Stimulated activated CD8-positive, alpha-beta memory T cell treated with anti-CD3 and anti-CD28 coated beads, Interleukin-7, amount 100 ng/mL, for 4 hours (primary cell): ENCODE measurements around the gene SLCO2B1.

Experiments
- DNase-seq, 2 donors: peaks; one replicate each; pipeline ENCODE4 v3.0.0-alpha.2; 2020; ENCODE audit warnings: low read depth in 2 of 2

SLCO2B1 gene

GRCh38 chr11:75246671-75247350, 95.9 kb downstream of the SLCO2B1 start:
- no peak for DNase-seq

GRCh38 chr11:75248924-75249256, 98.0 kb downstream of the SLCO2B1 start:
- DNase-seq: no peak

GRCh38 chr11:75249704-75250103, 98.8 kb downstream of the SLCO2B1 start:
- no peak for DNase-seq

- no peak for DNase-seq
These were observed 103.4 kb downstream of the SLCO2B1 start for GRCh38 chr11:75254326-75254725.
